BJ (cell line): ENCODE data around the gene MRLN. TPM values are rescaled to one million over a fixed set of nuclear protein-coding genes. Genes with fewer than 3 reads are reported as not detected.

Experiments used
- CTCF ChIA-PET: fragments of 350-600 bp; formaldehyde crosslinking; extraction: SDS; loops from one replicate; lab custom pipeline; 2021; ENCODE audit warnings: antibody characterized with exemption, inconsistent platforms; lab: Yijun Ruan, JAX
- POLR2A ChIA-PET: fragments of 300-600 bp; sonication (Branson Sonifier 250); formaldehyde crosslinking; extraction: SDS; loops from one replicate; lab custom pipeline; 2021; ENCODE audit warnings: antibody characterized with exemption; lab: Charles Lee
- DNase-seq: peaks from one replicate; pipeline ENCODE4 v3.0.0-alpha.2; 2011; ENCODE audit warnings: low read depth
- H3K27me3 ChIP-seq: 2 replicates; pipeline ENCODE4 v1.6.0; 2011; ENCODE audit warnings: low read length; ENCODE audit not compliant: control insufficient read depth, insufficient read depth
- H3K36me3 ChIP-seq: 2 replicates; pipeline ENCODE4 v1.5.1; 2011; ENCODE audit warnings: low read length; ENCODE audit not compliant: control insufficient read depth, insufficient read depth
- H3K4me3 ChIP-seq: 2 replicates; pipeline ENCODE4 v1.5.1; 2011; ENCODE audit warnings: low read depth, mild to moderate bottlenecking, control low read depth, low read length
- CTCF ChIP-seq: IDR thresholded peaks from 2 replicates; pipeline ENCODE4 v1.5.1; 2011; ENCODE audit warnings: low read depth, mild to moderate bottlenecking, control low read depth, inconsistent platforms, low read length, moderate library complexity; ENCODE audit not compliant: insufficient read depth
- polyA plus RNA-seq: library from polyadenylated mRNA; depleted of rRNA; stranded (reverse); fragments of >200 nt; gene quantifications from 2 replicates; pipeline ENCODE4 v1.2.3, GENCODE V29; 2011; rRNA removed

MRLN gene
- polyA plus RNA-seq, 1 experiment = not detected

DNA sequence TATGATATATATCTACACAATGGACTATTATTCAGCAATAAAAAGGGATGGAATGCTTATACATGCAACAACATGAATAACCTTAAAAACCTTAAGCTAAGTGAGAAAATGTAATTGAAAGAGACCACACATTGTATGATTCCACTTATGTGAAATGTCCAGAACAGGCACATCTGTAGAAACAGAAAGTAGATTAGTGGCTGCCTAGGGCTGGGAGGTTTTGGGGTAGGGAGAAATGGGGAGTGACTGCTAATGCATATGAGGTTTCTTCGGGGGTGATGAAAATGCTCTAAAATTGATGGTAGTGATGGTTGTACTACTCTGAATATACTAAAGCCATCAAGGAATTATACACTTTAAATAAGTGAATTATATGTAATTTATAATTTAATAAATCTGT lies 58.3 kb downstream of the MRLN start:
- TF ChIP-seq CTCF = no peak
- H3K36me3 ChIP-seq = no peaks in the 10 kb centered on the region
- no peaks in the 10 kb centered on the region; the same call in 1 of the 2 replicates for H3K27me3 ChIP-seq
- ChIA-PET CTCF (no interaction called here), POLR2A (no interaction called here)
- no peak for DNase-seq
- no peak overlapping the region for H3K4me3 ChIP-seq

- Histone ChIP-seq H3K4me3 (no peak overlapping the region), H3K27me3 (no peaks in the 10 kb centered on the region), H3K36me3 (no peaks in the 10 kb centered on the region)
- no peak for DNase-seq
- TF ChIP-seq CTCF = no peak
- POLR2A ChIA-PET = no interaction called here
- CTCF ChIA-PET = no interaction called here
Measured at GRCh38 chr10:59692113-59692512, 61.1 kb downstream of the MRLN start.

DNA sequence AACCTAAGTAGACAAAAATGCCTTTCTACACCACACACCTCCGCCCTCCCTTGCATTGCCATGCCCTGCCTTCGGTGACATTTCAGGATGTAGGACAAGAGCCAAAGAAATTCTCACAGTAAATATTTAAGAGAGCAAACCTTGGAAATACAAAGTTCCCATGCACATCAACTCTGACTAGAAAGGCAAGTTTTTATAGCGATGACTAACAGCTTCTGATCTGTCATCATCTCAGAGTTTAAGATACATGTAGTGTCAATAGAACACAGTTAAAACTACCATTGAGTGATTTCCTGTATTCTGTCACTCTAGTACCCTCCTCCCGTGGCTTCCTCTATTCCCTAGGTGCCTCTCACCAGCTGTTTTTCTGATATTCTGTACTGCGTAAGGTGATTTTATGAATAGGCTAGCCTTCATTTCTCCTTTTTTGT lies 64.3 kb downstream of the MRLN start:
- CTCF ChIA-PET = no interaction called here
- DNase-seq = no peak
- no peak overlapping the region for H3K4me3 ChIP-seq
- TF ChIP-seq CTCF = no peak
- POLR2A ChIA-PET = no interaction called here
- no peaks in the 10 kb centered on the region for H3K27me3 ChIP-seq
- H3K36me3 ChIP-seq = no peaks in the 10 kb centered on the region

- ChIA-PET POLR2A (no interaction called here), CTCF (no interaction called here)
- no peak for TF ChIP-seq CTCF
- H3K4me3 ChIP-seq = no peak overlapping the region
- no peaks in the 10 kb centered on the region for H3K36me3 ChIP-seq
- DNase-seq = no peak
- H3K27me3 ChIP-seq = no peaks in the 10 kb centered on the region
Measured at GRCh38 chr10:59687657-59688056, 65.6 kb downstream of the MRLN start.

Other genes starting within 250 kb of the MRLN start
- 0.05 TPM in 2 replicates for gene SLC16A9, start 43.6 kb downstream of the MRLN start, polyA plus RNA-seq
- gene CCDC6, start 153.1 kb upstream of the MRLN start, polyA plus RNA-seq = 17.2 and 28.4 TPM in 2 replicates